Small intestine (tissue), 7 donors: ENCODE results near the gene DPP6. TPM values are rescaled to one million over a fixed set of nuclear protein-coding genes. Genes with fewer than 3 reads are reported as not detected.

Source experiments
- DNase-seq, 2 donors: peaks; one replicate each; pipeline versions ENCODE4 v3.0.0 to v3.0.0-alpha.2; 2013
- FAIRE-seq: peaks from 2 replicates; lab custom pipeline; 2012; peaks lifted over from hg19 to GRCh38; lab: Jason Lieb, UNC
- H3K27ac ChIP-seq, 3 donors: one replicate each; pipeline ENCODE4 v1.5.1; 2013; ENCODE audit warnings: low read length in 2 of 3, mild to moderate bottlenecking in 2 of 3, control low read depth in 1 of 3, inconsistent platforms in 1 of 3, low read depth in 1 of 3, moderate library complexity in 1 of 3
- H3K27me3 ChIP-seq, 3 donors: one replicate each; pipeline ENCODE4 v1.6.1; 2013; ENCODE audit warnings: low read length in 3 of 3, inconsistent platforms in 1 of 3; ENCODE audit not compliant: control insufficient read depth in 3 of 3, insufficient read depth in 3 of 3
- H3K36me3 ChIP-seq, 3 donors: one replicate each; pipeline ENCODE4 v1.6.1; 2013; ENCODE audit warnings: low read length in 3 of 3, inconsistent platforms in 1 of 3, low read depth in 1 of 3, mild to moderate bottlenecking in 1 of 3, moderate library complexity in 1 of 3; ENCODE audit not compliant: control insufficient read depth in 3 of 3, insufficient read depth in 2 of 3
- H3K4me1 ChIP-seq, 3 donors: one replicate each; pipeline ENCODE4 v1.6.1; 2013; ENCODE audit warnings: low read length in 2 of 3, inconsistent platforms in 1 of 3, low read depth in 1 of 3, mild to moderate bottlenecking in 1 of 3, moderate library complexity in 1 of 3; ENCODE audit not compliant: control insufficient read depth in 3 of 3, insufficient read depth in 2 of 3
- H3K4me3 ChIP-seq, 3 donors: one replicate each; pipeline ENCODE4 v1.5.1; 2013; ENCODE audit warnings: low read length in 3 of 3, control low read depth in 1 of 3, inconsistent platforms in 1 of 3, low read depth in 1 of 3, mild to moderate bottlenecking in 1 of 3, moderate library complexity in 1 of 3
- H3K9me3 ChIP-seq, 2 donors: one replicate each; pipeline ENCODE4 v1.6.1; 2013; ENCODE audit warnings: low read depth in 1 of 2, low read length in 1 of 2; ENCODE audit not compliant: control insufficient read depth in 2 of 2, insufficient read depth in 1 of 2
- WGBS, 3 donors: extraction: QIAGEN DNeasy Blood & Tissue Kit; methylation state at CpG; one replicate each; pipeline ENCODE4 v1.1.7; 2013; 5-methylcytosine and 5-hydroxymethylcytosine counted together
- polyA plus RNA-seq, 4 donors: library from polyadenylated mRNA; stranded (reverse) in 3 of 4; unstranded in 1 of 4; fragments of 200-250 nt in 3 of 4; fragments of 120-200 nt in 1 of 4; gene quantifications; one replicate each; pipeline versions ENCODE4 v1.2.1 to v1.2.3, GENCODE V29; 2013
- donor health status: healthy with polysubstance abuse.
- donor health status: control.
- donor health status: control.
- donor health status: Bipolar disorder and iron deficiency.
- donor health status: healthy.

Gene DPP6
- polyA plus RNA-seq, 4 donors, result 0.80 to 1.8 TPM; not detected in 2

DNA sequence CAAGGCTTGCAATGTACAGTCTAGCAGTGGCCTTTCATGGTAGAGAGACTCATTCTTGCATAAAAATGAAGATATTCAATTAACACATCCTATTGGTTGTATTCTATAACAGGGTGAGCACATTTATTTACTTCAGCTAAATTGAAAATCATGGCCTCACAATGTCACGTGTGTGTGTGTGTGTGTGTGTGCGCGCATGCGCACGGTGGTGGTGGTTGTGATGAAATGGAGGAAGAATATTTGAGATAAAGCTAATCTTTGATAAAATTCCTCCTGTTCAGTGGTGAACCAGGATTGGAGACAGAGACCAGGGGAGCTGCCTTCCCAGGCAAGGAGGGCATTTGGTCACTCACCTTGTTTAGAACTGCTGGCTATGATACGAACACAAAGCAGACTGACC, 199.8 kb downstream of the DPP6 start:
- no peaks in the 10 kb centered on the region for H3K4me1 ChIP-seq
- no peak overlapping the region for H3K27ac ChIP-seq
- H3K27me3 ChIP-seq, result no peaks in the 10 kb centered on the region
- H3K36me3 ChIP-seq, result no peaks in the 10 kb centered on the region
- H3K9me3 ChIP-seq, result peaks cover 0 to 6% of the 10 kb centered on the region in 2 donors
- H3K4me3 ChIP-seq, result no peak overlapping the region
- FAIRE-seq (no peak), DNase-seq (no peak)
- WGBS, 3 donors, result 67 to 85% (median 78%) methylated on average over 6 of the region's 6 CpGs

GRCh38 chr7:154253810-154254209, 201.6 kb downstream of the DPP6 start:
- no peak for FAIRE-seq
- H3K27ac ChIP-seq, result no peak overlapping the region
- no peak for DNase-seq
- H3K4me3 ChIP-seq, result no peak overlapping the region
- 54 to 61% (median 58%) methylated on average over 6 of the region's 6 CpGs for WGBS, 3 donors
- peaks cover 0 to 2% of the 10 kb centered on the region in 2 donors for H3K9me3 ChIP-seq
- no peaks in the 10 kb centered on the region for H3K36me3 ChIP-seq
- H3K4me1 ChIP-seq, result no peaks in the 10 kb centered on the region
- no peaks in the 10 kb centered on the region for H3K27me3 ChIP-seq

DNA sequence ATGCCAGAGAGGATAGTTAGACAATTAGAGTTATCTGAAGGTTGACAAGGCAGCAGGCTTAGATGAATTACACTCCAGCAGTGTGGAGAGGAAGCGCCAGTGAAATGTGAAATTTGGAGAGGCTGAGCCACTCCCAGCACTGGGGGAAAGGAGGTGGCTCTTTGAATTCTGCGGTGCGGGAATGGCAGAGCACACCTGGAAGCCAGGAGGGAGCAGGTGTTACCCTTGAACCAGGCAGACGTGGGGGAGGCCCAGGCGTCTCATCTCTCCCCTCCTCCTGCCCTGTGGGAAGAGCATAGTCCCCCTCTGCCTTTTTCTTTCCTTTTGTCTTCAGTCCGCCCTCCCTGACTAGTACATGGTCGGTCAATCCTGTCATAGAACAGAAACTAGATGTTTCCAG, 203.1 kb downstream of the DPP6 start:
- Histone ChIP-seq H3K36me3 (no peaks in the 10 kb centered on the region), H3K27ac (no peak overlapping the region), H3K9me3 (no peaks in the 10 kb centered on the region), H3K27me3 (peaks cover 0 to 3% (median 0%) of the 10 kb centered on the region in 3 donors), H3K4me1 (no peaks in the 10 kb centered on the region), H3K4me3 (no peak overlapping the region)
- WGBS, 3 donors, result 17 to 34% (median 34%) methylated on average over 7 of the region's 7 CpGs
- DNase-seq (no peak), FAIRE-seq (no peak)

- H3K4me1 ChIP-seq, result no peaks in the 10 kb centered on the region
- 79 to 82% (median 81%) methylated on average over 8 of the region's 8 CpGs for WGBS, 3 donors
These were observed 204.0 kb downstream of the DPP6 start for GRCh38 chr7:154256150-154256549.

GRCh38 chr7:154259396-154259795, 207.2 kb downstream of the DPP6 start:
- no peaks in the 10 kb centered on the region for H3K9me3 ChIP-seq
- no peak for FAIRE-seq
- WGBS, 3 donors, result 69 to 75% (median 74%) methylated on average over 3 of the region's 3 CpGs
- H3K36me3 ChIP-seq, result no peaks in the 10 kb centered on the region
- peaks cover 0 to 3% (median 0%) of the 10 kb centered on the region in 3 donors for H3K27me3 ChIP-seq
- no peak for DNase-seq
- H3K27ac ChIP-seq, result no peak overlapping the region
- no peak overlapping the region for H3K4me3 ChIP-seq
- H3K4me1 ChIP-seq, result no peaks in the 10 kb centered on the region

More at GRCh38 chr7:154256150-154256549, 204.0 kb downstream of the DPP6 start:
- Histone ChIP-seq H3K36me3 (no peaks in the 10 kb centered on the region), H3K9me3 (no peaks in the 10 kb centered on the region), H3K27ac (no peak overlapping the region), H3K4me3 (no peak overlapping the region), H3K27me3 (peaks cover 0 to 3% (median 0%) of the 10 kb centered on the region in 3 donors)
- DNase-seq, result no peak
- FAIRE-seq, result no peak

GRCh38 chr7:154287356-154287755, 235.2 kb downstream of the DPP6 start:
- 48 to 58% (median 50%) methylated on average over 8 of the region's 8 CpGs for WGBS, 3 donors
- Histone ChIP-seq H3K27ac (no peak overlapping the region), H3K9me3 (no peaks in the 10 kb centered on the region), H3K36me3 (no peaks in the 10 kb centered on the region), H3K4me3 (no peak overlapping the region), H3K4me1 (no peaks in the 10 kb centered on the region), H3K27me3 (no peaks in the 10 kb centered on the region)
- DNase-seq, result no peak
- no peak for FAIRE-seq

- Histone ChIP-seq H3K27me3 (no peaks in the 10 kb centered on the region), H3K36me3 (no peaks in the 10 kb centered on the region), H3K4me1 (no peaks in the 10 kb centered on the region), H3K27ac (no peak overlapping the region), H3K9me3 (no peaks in the 10 kb centered on the region), H3K4me3 (no peak overlapping the region)
- FAIRE-seq (no peak), DNase-seq (no peak)
- WGBS, 3 donors, result 82 to 97% (median 92%) methylated on average over 5 of the region's 5 CpGs
These were observed 236.9 kb downstream of the DPP6 start for GRCh38 chr7:154289119-154289518.

GRCh38 chr7:154296443-154296842, 244.2 kb downstream of the DPP6 start:
- 66 to 70% (median 69%) methylated on average over 4 of the region's 4 CpGs for WGBS, 3 donors
- no peaks in the 10 kb centered on the region for H3K36me3 ChIP-seq
- H3K9me3 ChIP-seq, result no peaks in the 10 kb centered on the region
- H3K4me1 ChIP-seq, result no peaks in the 10 kb centered on the region
- H3K27ac ChIP-seq, result no peak overlapping the region
- FAIRE-seq (no peak), DNase-seq (no peak)
- no peaks in the 10 kb centered on the region for H3K27me3 ChIP-seq
- H3K4me3 ChIP-seq, result no peak overlapping the region

GRCh38 chr7:154299736-154300135, 247.5 kb downstream of the DPP6 start:
- FAIRE-seq (no peak), DNase-seq (no peak)
- Histone ChIP-seq H3K27me3 (no peaks in the 10 kb centered on the region), H3K36me3 (no peaks in the 10 kb centered on the region), H3K4me1 (no peaks in the 10 kb centered on the region), H3K9me3 (peaks cover 0 to 2% of the 10 kb centered on the region in 2 donors), H3K4me3 (no peak overlapping the region), H3K27ac (no peak overlapping the region)
- WGBS, 3 donors, result 80 to 87% (median 84%) methylated on average over 8 of the region's 8 CpGs
